ENCODE data around the gene MAJIN. TPM values are rescaled to one million over a fixed set of nuclear protein-coding genes. Genes with fewer than 3 reads are reported as not detected.

MAJIN gene
- total RNA-seq, 1 experiment from 2014 or later = not detected

DNA sequence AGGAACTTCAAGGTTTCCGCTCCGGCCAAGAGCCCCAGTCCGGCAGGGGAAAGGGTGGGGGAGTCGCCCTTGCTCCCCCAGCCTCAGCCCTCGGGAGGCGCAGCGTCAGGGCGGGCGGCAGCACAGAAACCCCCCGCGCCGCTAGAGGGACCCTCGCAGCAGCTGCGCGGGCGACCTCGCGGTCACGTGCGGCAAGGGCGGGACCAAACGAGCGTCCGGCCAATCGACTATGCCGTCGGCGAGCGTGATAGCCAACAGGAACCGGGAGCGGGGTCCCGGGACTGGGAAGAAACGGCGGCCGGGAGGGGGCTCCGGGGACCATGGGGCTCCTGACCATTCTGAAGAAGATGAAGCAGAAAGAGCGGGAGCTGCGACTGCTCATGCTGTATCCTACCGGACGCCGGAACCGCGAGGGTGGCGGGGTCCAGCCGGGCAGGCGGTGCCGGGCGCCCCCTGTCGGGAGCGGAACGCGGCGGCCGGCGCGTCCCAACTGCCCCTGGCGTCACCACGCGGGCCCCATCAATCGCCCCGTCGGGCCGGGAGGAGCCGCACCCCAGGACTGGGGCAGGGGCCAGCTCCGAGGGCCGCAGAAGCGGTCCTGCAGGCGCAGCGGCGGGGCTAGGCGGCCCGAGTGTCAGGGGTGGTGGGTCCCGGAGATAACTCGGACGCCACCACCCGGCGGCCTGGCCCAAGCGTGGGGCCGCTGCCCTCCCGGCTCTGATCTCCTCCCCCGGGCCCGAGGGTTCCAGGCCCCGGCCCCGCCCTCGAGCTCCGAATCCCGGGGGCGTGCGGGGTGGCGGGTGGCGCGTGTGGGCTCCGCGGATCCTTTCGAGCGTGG, 42.2 kb upstream of the MAJIN start, which contains the start of gene ARL2 (continued):
- TF ChIP-seq TP53 (CRISPR knock-in tag; IDR thresholded peaks at IDR 0.05) = peak; percentile 71
- TF ChIP-seq, protein P1, sequence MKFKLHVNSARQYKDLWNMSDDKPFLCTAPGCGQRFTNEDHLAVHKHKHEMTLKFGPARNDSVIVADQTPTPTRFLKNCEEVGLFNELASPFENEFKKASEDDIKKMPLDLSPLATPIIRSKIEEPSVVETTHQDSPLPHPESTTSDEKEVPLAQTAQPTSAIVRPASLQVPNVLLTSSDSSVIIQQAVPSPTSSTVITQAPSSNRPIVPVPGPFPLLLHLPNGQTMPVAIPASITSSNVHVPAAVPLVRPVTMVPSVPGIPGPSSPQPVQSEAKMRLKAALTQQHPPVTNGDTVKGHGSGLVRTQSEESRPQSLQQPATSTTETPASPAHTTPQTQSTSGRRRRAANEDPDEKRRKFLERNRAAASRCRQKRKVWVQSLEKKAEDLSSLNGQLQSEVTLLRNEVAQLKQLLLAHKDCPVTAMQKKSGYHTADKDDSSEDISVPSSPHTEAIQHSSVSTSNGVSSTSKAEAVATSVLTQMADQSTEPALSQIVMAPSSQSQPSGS (CRISPR knock-in tag; IDR thresholded peaks at IDR 0.05; ENCODE audit: borderline replicate concordance, low read depth) = no peak
- no peak for TF ChIP-seq ETV6 (CRISPR knock-in tag; IDR thresholded peaks at IDR 0.05)
- 0 out of 2 replicates have a peak, but pooled peaks have one; percentile 51 for TF ChIP-seq CBFB (CRISPR knock-in tag; IDR thresholded peaks at IDR 0.05; ENCODE audit: low read depth)
- TF ChIP-seq, protein P2, sequence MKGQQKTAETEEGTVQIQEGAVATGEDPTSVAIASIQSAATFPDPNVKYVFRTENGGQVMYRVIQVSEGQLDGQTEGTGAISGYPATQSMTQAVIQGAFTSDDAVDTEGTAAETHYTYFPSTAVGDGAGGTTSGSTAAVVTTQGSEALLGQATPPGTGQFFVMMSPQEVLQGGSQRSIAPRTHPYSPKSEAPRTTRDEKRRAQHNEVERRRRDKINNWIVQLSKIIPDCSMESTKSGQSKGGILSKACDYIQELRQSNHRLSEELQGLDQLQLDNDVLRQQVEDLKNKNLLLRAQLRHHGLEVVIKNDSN (CRISPR knock-in tag; IDR thresholded peaks at IDR 0.05) = peak; percentile 99
- TF ChIP-seq CREM (CRISPR knock-in tag; IDR thresholded peaks at IDR 0.05) = no peak
- TF ChIP-seq, protein P3, sequence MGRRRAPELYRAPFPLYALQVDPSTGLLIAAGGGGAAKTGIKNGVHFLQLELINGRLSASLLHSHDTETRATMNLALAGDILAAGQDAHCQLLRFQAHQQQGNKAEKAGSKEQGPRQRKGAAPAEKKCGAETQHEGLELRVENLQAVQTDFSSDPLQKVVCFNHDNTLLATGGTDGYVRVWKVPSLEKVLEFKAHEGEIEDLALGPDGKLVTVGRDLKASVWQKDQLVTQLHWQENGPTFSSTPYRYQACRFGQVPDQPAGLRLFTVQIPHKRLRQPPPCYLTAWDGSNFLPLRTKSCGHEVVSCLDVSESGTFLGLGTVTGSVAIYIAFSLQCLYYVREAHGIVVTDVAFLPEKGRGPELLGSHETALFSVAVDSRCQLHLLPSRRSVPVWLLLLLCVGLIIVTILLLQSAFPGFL (CRISPR knock-in tag; IDR thresholded peaks at IDR 0.05; ENCODE audit: borderline replicate concordance) = no peak
- TF ChIP-seq, protein P4, sequence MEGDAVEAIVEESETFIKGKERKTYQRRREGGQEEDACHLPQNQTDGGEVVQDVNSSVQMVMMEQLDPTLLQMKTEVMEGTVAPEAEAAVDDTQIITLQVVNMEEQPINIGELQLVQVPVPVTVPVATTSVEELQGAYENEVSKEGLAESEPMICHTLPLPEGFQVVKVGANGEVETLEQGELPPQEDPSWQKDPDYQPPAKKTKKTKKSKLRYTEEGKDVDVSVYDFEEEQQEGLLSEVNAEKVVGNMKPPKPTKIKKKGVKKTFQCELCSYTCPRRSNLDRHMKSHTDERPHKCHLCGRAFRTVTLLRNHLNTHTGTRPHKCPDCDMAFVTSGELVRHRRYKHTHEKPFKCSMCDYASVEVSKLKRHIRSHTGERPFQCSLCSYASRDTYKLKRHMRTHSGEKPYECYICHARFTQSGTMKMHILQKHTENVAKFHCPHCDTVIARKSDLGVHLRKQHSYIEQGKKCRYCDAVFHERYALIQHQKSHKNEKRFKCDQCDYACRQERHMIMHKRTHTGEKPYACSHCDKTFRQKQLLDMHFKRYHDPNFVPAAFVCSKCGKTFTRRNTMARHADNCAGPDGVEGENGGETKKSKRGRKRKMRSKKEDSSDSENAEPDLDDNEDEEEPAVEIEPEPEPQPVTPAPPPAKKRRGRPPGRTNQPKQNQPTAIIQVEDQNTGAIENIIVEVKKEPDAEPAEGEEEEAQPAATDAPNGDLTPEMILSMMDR (IDR thresholded peaks at IDR 0.05) = peak; percentile 62
- TF ChIP-seq ZNF317 (CRISPR knock-in tag; IDR thresholded peaks at IDR 0.05; ENCODE audit: borderline replicate concordance, low read depth) = no peak
- 0 out of 2 replicates have a peak, but pooled peaks have one; percentile 54 for TF ChIP-seq NFE2L1 (CRISPR knock-in tag; IDR thresholded peaks at IDR 0.05)
- TF ChIP-seq ZNF121 (CRISPR knock-in tag; IDR thresholded peaks at IDR 0.05) = no peak
- no peak for TF ChIP-seq PRRX2 (CRISPR knock-in tag; IDR thresholded peaks at IDR 0.05)
- TF ChIP-seq, protein P5, sequence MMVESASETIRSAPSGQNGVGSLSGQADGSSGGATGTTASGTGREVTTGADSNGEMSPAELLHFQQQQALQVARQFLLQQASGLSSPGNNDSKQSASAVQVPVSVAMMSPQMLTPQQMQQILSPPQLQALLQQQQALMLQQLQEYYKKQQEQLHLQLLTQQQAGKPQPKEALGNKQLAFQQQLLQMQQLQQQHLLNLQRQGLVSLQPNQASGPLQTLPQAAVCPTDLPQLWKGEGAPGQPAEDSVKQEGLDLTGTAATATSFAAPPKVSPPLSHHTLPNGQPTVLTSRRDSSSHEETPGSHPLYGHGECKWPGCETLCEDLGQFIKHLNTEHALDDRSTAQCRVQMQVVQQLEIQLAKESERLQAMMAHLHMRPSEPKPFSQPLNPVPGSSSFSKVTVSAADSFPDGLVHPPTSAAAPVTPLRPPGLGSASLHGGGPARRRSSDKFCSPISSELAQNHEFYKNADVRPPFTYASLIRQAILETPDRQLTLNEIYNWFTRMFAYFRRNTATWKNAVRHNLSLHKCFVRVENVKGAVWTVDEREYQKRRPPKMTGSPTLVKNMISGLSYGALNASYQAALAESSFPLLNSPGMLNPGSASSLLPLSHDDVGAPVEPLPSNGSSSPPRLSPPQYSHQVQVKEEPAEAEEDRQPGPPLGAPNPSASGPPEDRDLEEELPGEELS (CRISPR knock-in tag; IDR thresholded peaks at IDR 0.05) = peak; percentile 22
- TF ChIP-seq, protein P6, sequence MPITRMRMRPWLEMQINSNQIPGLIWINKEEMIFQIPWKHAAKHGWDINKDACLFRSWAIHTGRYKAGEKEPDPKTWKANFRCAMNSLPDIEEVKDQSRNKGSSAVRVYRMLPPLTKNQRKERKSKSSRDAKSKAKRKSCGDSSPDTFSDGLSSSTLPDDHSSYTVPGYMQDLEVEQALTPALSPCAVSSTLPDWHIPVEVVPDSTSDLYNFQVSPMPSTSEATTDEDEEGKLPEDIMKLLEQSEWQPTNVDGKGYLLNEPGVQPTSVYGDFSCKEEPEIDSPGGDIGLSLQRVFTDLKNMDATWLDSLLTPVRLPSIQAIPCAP (CRISPR knock-in tag; IDR thresholded peaks at IDR 0.05) = no peak
- TF ChIP-seq, protein P7, sequence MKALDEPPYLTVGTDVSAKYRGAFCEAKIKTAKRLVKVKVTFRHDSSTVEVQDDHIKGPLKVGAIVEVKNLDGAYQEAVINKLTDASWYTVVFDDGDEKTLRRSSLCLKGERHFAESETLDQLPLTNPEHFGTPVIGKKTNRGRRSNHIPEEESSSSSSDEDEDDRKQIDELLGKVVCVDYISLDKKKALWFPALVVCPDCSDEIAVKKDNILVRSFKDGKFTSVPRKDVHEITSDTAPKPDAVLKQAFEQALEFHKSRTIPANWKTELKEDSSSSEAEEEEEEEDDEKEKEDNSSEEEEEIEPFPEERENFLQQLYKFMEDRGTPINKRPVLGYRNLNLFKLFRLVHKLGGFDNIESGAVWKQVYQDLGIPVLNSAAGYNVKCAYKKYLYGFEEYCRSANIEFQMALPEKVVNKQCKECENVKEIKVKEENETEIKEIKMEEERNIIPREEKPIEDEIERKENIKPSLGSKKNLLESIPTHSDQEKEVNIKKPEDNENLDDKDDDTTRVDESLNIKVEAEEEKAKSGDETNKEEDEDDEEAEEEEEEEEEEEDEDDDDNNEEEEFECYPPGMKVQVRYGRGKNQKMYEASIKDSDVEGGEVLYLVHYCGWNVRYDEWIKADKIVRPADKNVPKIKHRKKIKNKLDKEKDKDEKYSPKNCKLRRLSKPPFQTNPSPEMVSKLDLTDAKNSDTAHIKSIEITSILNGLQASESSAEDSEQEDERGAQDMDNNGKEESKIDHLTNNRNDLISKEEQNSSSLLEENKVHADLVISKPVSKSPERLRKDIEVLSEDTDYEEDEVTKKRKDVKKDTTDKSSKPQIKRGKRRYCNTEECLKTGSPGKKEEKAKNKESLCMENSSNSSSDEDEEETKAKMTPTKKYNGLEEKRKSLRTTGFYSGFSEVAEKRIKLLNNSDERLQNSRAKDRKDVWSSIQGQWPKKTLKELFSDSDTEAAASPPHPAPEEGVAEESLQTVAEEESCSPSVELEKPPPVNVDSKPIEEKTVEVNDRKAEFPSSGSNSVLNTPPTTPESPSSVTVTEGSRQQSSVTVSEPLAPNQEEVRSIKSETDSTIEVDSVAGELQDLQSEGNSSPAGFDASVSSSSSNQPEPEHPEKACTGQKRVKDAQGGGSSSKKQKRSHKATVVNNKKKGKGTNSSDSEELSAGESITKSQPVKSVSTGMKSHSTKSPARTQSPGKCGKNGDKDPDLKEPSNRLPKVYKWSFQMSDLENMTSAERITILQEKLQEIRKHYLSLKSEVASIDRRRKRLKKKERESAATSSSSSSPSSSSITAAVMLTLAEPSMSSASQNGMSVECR (CRISPR knock-in tag; IDR thresholded peaks at IDR 0.05; ENCODE audit: borderline replicate concordance) = peak; percentile 14; the same call in 1 of the 2 replicates
- TF ChIP-seq, protein P8, sequence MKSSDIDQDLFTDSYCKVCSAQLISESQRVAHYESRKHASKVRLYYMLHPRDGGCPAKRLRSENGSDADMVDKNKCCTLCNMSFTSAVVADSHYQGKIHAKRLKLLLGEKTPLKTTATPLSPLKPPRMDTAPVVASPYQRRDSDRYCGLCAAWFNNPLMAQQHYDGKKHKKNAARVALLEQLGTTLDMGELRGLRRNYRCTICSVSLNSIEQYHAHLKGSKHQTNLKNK (CRISPR knock-in tag; IDR thresholded peaks at IDR 0.05) = no peak
- TF ChIP-seq NFYB (CRISPR knock-in tag; conservative IDR thresholded peaks at IDR 0.05; ENCODE audit: low read depth) = peak; percentile 79
- TF ChIP-seq, protein P9, sequence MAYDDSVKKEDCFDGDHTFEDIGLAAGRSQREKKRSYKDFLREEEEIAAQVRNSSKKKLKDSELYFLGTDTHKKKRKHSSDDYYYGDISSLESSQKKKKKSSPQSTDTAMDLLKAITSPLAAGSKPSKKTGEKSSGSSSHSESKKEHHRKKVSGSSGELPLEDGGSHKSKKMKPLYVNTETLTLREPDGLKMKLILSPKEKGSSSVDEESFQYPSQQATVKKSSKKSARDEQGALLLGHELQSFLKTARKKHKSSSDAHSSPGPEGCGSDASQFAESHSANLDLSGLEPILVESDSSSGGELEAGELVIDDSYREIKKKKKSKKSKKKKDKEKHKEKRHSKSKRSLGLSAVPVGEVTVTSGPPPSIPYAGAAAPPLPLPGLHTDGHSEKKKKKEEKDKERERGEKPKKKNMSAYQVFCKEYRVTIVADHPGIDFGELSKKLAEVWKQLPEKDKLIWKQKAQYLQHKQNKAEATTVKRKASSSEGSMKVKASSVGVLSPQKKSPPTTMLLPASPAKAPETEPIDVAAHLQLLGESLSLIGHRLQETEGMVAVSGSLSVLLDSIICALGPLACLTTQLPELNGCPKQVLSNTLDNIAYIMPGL (CRISPR knock-in tag; IDR thresholded peaks at IDR 0.05) = peak; percentile 96
- TF ChIP-seq JUN (CRISPR knock-in tag; IDR thresholded peaks at IDR 0.05) = no peak
- TF ChIP-seq GABPB1 (CRISPR knock-in tag; IDR thresholded peaks at IDR 0.05) = no peak; the same call in 1 of the 2 replicates
- TF ChIP-seq, protein P10, sequence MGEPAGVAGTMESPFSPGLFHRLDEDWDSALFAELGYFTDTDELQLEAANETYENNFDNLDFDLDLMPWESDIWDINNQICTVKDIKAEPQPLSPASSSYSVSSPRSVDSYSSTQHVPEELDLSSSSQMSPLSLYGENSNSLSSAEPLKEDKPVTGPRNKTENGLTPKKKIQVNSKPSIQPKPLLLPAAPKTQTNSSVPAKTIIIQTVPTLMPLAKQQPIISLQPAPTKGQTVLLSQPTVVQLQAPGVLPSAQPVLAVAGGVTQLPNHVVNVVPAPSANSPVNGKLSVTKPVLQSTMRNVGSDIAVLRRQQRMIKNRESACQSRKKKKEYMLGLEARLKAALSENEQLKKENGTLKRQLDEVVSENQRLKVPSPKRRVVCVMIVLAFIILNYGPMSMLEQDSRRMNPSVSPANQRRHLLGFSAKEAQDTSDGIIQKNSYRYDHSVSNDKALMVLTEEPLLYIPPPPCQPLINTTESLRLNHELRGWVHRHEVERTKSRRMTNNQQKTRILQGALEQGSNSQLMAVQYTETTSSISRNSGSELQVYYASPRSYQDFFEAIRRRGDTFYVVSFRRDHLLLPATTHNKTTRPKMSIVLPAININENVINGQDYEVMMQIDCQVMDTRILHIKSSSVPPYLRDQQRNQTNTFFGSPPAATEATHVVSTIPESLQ (CRISPR knock-in tag; IDR thresholded peaks at IDR 0.05) = no peak

All from WTC11 (cell line).